ENCODE data around the gene INSL4. TPM values are rescaled to one million over a fixed set of nuclear protein-coding genes. Genes with fewer than 3 reads are reported as not detected.

INSL4 gene
- total and polyA plus RNA-seq, 10 of the 15 experiments (the other 5 are each of a cell fraction or from before 2014, with no cell fraction given): 0.03 TPM; not detected in 9

GRCh38 chr9:5274770-5275169 is 43.6 kb downstream of the INSL4 start (continued):
- TF ChIP-seq, protein P1, sequence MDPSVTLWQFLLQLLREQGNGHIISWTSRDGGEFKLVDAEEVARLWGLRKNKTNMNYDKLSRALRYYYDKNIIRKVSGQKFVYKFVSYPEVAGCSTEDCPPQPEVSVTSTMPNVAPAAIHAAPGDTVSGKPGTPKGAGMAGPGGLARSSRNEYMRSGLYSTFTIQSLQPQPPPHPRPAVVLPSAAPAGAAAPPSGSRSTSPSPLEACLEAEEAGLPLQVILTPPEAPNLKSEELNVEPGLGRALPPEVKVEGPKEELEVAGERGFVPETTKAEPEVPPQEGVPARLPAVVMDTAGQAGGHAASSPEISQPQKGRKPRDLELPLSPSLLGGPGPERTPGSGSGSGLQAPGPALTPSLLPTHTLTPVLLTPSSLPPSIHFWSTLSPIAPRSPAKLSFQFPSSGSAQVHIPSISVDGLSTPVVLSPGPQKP (IDR thresholded peaks at IDR 0.05; ENCODE audit: low read depth, low read length): no peak
- no peak for TF ChIP-seq SMAD1 (IDR thresholded peaks at IDR 0.05; ENCODE audit: low read depth, partially characterized antibody)
- no peak for TF ChIP-seq CREM (IDR thresholded peaks at IDR 0.05; ENCODE audit: low read depth)
- 0 out of 2 replicates have a peak, but pooled peaks have one; percentile 36 for TF ChIP-seq NBN (IDR thresholded peaks at IDR 0.05)
- TF ChIP-seq DPF2 (IDR thresholded peaks at IDR 0.05): peak; percentile 63; the same call in 1 of the 2 replicates
- TF ChIP-seq ZNF384 (IDR thresholded peaks at IDR 0.05; ENCODE audit: borderline replicate concordance, low read depth, low read length): no peak; the same call in 1 of the 2 replicates
- TF ChIP-seq ASH2L (IDR thresholded peaks at IDR 0.05; ENCODE audit: borderline replicate concordance, low read depth): no peak
- TF ChIP-seq EP300 (IDR thresholded peaks at IDR 0.05; ENCODE audit: borderline replicate concordance in 1 of 2, control insufficient read depth in 1 of 2, low read depth in 2 of 2, low read length in 2 of 2): 0 out of 4 replicates have a peak, but pooled peaks of 1 of the 2 experiments have one; percentile 42
- TF ChIP-seq KAT2A (conservative IDR thresholded peaks at IDR 0.05; ENCODE audit: control insufficient read depth, low read depth, low read length): no peak
- TF ChIP-seq, protein P2, sequence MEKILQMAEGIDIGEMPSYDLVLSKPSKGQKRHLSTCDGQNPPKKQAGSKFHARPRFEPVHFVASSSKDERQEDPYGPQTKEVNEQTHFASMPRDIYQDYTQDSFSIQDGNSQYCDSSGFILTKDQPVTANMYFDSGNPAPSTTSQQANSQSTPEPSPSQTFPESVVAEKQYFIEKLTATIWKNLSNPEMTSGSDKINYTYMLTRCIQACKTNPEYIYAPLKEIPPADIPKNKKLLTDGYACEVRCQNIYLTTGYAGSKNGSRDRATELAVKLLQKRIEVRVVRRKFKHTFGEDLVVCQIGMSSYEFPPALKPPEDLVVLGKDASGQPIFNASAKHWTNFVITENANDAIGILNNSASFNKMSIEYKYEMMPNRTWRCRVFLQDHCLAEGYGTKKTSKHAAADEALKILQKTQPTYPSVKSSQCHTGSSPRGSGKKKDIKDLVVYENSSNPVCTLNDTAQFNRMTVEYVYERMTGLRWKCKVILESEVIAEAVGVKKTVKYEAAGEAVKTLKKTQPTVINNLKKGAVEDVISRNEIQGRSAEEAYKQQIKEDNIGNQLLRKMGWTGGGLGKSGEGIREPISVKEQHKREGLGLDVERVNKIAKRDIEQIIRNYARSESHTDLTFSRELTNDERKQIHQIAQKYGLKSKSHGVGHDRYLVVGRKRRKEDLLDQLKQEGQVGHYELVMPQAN (conservative IDR thresholded peaks at IDR 0.05): no peak
- 0 out of 2 replicates have a peak, but pooled peaks have one; percentile 23 for TF ChIP-seq IRF4 (IDR thresholded peaks at IDR 0.05; ENCODE audit: low read depth, low read length)
- peak; percentile 78 to 86; a peak in 3 of 4 replicates for TF ChIP-seq IKZF2 (IDR thresholded peaks at IDR 0.05)
- TF ChIP-seq EGR1 (IDR thresholded peaks at IDR 0.05; ENCODE audit: borderline replicate concordance in 1 of 2, low read depth in 2 of 2, low read length in 2 of 2): no peak
